Measurements from ENCODE around the gene RIMS1.
"Not testable (repeated sequence)": the region's sequence is repeated elsewhere in the genome, so short reads cannot be mapped to it uniquely, and the experiment has no call there.

Gene RIMS1

DNA sequence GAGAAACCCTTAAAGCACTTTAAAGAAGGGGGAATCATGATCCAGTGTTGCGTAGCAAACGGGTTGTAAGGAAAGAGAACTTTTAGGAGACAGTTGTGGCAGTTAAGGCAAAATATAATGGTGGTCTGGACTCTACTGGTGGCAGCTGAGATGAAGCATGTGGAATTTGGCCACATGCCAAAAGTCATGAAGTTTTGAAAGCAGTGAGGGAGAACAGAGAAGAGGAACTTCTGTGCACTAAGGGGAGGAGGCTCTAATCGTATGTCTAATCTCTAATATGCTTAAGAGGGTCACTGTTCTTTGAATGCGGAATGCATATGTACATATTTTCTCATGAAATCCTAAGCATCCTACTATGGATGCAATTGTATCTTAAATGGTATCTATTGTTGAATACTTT lies 91.5 kb downstream of the RIMS1 start:
- DNase-seq, result no peak

DNA sequence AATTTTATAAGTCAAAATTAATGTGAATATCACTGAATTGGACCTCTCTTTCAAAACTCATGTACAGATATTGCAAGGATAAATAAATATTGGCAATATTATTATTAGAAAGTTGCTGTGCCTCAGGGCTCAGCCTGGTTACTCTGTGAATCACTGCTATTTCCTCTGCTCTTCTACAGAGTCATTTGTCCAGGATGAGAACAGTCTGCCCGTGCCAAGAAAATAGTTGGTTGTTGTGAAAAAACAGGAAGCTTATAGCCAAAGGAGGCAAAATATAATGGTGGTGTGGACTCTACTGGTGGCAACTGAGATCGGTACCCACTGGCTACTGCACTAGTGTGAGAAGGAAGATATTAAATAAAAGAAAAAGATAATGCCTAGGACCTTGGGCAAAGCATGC lies 93.6 kb downstream of the RIMS1 start:
- DNase-seq, result no peak

DNA sequence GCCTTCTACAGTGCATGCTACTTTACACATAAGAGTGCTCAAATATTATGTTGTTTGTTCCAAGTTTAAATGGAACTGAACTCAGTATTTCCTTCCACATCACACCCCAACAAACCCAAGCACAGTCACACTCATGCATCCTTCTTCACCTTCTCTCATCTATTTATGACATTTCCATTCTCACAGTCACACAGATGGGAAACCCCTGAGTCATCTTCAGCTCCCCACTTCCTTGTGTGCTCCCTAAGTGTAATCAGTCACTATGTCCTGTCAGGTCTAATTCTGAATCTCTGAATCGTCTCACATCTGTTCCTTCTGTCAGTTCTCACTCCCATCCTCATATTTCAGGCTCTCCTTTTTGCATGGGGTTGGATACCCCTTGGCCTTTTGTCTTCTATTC lies 96.0 kb downstream of the RIMS1 start:
- no peak for DNase-seq

DNA sequence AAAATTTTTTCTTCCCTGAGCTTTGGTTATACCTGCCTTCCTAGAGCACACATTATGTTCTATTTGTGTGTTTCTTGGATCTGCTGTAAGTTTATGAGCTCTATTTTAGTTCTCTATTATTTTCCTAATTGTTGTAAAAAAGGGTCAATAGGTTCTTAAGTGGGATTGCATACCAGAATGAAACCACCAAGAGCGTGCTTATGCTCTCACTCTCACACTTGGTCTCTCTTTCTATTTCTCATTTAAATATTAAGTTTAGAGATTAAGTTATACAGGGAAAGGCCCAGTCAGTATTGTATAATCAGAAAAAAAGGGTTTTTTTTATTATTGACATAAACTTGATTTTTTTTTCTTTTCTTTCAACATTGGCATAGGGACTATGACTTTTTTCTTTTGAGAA lies 96.8 kb downstream of the RIMS1 start:
- no peak for DNase-seq

DNA sequence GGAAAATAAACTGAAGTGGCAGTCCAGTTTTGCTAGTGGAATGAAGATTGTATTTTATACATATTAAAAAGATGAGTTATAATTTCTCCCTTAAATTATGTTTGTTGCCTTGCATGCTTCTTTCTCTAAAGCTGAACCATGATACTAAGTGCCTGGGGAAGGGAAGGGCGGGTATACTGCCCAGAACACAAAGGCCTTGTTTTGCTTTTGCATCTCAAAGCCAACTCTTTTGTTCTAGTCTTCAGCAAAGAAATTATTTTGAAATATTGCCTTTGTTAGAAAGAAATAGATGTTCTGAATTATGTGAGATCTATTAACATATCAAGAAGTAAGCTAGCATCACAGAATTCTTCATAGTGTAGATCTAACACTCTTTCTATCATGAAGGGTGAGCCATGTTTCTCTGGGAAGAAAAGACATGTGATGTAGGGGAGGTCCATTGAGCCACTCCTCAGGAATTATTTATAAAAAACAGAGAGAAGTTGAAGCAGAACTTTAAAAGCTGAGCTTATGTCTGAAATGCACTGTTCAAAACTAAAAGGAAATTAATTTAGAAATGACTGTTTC lies 108.4 kb downstream of the RIMS1 start:
- DNase-seq, result no peak

DNA sequence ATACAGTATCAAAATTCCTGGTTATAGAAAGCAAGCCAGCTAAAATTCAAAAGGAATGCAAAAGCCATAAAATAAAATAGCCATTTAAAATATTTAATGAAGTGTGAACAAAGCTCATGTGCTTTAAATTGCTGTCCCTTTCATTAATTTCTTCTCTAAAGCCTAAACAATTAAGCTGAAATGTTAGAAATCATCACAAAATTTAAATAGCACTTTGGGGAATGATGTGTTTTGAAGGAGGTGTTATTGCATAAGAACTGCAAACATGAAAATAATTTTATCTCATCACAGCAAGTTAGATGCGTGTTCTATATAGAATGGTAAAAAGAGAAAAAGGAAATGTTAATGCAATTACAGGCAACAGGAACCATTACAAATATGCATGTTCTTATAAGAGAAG lies 111.0 kb downstream of the RIMS1 start:
- DNase-seq, result no peak

DNA sequence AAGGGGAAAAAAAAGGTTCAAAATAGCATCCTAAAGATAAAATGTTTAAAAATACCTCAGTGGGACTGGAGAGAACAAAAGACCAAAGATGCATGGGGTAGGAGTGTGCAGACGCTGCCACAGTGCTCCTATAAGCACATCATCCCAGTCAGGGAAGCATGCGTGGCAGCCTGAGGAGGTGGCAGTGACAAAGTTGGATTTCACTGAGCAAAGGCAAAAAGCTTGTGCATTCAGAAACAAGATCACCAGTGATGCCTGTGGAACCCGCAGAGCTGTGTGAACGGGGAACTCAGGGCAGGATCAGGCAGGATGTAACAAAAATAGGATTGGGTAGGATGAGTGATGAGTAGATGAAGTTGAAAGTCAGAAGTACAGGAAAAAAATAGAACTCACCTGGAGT lies 116.1 kb downstream of the RIMS1 start:
- DNase-seq, result no peak

DNA sequence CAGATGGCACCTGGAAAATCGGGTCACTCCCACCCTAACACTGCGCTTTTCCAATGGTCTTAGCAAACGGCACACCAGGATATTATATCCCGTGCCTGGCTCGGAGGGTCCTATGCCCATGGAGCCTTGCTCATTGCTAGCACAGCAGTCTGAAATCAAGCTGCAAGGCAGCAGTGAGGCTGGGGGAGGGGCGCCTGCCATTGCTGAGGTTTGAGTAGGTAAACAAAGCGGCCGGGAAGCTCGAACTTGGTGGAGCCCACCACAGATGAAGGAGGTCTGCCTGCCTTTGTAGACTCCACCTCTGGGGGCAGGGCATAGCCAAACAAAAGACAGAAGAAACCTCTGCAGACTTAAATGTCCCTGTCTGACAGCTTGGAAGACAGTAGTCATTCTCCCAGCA lies 120.2 kb downstream of the RIMS1 start:
- not testable (repeated sequence) for DNase-seq

DNA sequence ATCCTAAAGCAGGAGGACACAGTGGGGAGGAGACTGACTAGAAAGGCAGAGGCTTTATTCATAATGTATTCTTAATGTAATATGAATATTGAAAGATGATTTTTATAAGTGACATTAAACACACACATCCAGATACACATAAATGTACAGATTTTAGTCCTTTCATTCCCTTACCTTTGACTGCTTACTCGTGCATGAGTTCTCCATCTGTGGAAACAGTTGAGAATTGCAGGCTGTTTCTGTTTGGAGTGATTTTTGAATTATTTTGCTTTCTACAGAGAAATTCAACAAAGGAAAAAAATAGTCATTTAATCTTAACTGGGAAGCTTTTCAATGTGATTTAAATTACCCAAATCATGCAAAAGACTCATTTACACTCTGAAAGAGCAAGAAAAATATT lies 136.5 kb downstream of the RIMS1 start:
- DNase-seq, result no peak

DNA sequence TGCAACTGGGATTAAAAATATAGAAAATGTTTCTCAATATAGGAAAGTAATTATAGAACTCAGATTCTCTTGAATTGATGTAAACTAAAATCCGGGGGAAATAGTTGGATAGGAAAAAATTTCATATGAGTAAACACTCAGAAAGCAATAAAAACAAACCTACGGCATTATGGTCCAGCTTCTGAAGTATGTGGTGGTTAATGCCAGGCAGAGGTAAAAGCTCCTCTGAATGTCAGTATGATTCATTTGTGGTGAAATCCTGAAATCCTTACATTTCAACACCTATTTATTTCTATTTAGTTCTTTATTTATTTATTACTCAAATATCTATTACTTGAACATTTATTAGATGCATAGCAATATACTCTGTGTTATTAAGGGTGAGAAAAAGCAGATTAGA lies 145.1 kb downstream of the RIMS1 start:
- no peak for DNase-seq

DNA sequence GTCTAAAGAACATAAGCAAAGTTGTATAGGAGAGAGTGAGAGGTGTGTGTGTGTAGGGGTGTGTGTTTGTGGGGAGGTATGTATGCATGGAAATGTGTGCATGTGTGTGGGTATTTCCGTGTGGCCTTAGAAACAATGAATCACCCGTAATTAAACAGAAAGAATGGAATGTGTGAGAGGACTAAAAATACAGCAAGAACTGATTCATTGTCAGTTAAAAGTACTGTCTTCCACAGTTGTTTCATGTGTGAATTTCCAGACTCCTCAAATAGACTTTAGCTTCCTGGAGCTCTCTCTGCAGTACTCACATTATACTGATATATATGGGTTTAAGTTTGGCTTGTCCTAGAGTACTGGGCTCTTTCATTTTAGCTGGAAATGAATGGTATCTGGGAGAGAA lies 145.7 kb downstream of the RIMS1 start:
- no peak for DNase-seq

DNA sequence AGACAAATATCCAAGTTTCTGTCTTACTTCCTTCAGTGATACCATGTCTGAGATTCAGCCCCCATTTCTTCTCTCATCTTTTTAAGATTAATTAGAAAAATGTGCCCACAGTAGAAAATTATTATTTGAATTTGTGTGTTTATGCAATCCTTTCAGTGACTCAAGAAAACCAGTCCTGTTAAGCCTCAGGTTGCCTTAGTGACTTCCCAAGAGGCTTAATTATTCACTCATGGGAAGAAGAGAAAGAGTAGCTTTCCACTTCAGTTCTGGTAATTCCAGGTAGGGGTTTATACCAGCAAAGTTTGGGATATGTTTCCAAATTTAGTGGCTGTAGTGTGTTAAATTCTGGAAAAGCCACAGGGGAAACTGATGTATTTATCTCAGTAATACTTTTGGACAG lies 149.1 kb downstream of the RIMS1 start:
- no peak for DNase-seq

DNA sequence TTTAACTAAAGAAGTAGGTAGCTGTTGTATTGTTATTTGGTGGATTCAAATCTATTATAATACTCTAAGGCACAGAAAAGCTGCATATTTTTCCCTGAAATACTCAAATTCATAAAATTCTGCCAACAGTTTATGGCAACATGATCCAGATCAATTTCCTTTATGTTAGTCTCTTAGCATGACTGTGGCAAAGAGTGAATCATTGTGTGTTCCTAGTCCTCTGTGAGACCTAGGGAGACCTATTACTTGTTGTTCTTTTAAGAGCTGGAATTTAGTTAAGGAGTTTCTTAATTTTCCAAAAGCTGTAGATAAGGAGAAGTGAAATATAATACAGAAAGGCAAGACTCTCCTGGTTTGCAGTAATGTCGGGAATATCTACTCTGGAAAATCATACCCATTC lies 149.6 kb downstream of the RIMS1 start:
- DNase-seq, result no peak

DNA sequence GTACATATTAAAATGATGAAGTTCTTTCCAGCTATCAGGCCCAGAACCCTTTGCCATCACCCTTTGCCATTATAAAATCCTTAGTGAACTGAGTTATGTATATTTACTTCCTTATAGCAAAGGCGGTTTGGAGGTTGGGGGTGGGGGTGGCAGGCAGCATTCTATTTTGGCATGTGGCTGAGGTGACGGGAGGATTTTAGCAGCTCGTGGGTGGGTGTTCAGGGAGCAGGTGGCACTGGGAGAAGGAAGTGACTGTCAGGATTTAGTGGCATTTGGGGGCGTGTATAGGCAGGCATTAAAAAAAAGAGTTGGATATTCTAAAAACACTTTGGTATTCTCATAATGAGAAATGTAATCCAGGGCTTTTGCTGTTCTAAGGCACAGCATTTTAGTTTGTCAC lies 150.7 kb downstream of the RIMS1 start:
- DNase-seq, result no peak

DNA sequence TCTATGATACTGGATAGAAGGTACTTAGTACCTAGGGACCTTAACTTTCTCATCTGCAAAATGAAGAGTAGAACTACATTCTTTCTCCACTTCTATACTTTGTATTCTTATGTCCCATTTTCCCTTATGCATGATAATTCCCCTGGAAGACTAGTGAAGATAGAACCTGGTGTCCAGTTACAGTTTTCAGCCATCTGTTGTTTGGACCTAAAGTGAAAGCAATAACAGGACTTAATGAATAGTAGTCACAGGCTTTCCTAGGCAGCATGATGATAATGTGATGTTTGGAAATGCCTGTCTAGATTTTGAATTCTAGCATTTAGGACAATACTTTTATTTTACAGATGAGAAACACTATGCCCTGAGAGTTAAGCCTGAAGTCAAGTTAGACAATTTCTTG lies 153.8 kb downstream of the RIMS1 start:
- DNase-seq, result no peak

DNA sequence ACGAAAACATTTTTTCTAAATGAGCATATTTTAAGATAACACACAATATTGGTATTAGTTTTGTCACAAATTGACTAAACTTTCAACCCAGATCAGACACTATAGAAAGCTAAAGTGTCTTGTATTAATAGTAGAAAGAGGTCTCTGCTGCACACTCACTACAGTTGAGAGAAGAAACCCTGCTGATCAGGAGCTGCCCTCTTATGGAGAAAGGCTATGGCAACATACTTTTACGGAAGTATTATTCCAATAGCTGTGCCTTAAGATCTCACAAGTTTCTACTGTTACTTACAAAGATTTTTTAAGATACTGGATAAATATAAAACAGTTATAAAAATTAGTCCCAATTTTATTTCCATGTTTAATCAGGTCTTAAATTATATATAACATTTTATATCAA lies 155.7 kb downstream of the RIMS1 start:
- DNase-seq, result no peak

DNA sequence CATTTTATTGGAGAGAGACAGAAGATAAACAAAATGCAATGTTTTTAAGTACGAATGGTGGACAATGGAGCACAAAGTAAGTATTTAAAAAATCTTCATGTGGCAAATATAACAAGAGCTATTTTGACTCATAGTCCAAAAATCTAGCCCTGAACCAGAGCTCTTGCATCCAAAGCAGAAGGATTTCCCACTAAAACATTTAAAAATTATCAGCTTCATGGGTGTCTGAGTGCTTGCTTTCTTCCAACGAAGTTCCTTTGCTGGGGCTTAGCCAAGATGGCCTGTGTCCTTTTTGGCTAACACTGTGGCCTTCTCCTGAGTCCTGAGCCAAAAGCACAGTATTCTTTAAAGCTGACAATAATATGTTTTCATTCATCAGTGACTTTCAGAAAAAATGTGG lies 161.7 kb downstream of the RIMS1 start:
- no peak for DNase-seq

DNA sequence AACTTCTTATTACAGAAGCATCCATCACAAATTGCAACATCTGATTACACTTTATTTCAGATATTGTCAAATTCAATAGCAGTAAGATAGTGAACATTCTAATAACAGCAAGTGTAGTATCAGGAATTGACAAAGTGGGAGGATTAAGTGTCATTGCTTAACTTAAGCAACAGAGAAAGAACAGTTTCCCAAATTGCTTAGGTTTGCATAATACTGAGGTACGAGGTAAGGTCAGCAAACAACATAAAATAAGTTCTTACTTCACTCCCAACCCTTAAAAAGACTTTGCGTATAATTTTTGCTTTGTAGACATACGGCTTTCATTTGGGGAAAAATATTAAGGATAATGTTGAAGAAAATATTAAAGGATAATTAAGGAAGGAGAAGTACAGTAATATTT lies 163.0 kb downstream of the RIMS1 start:
- no peak for DNase-seq

DNA sequence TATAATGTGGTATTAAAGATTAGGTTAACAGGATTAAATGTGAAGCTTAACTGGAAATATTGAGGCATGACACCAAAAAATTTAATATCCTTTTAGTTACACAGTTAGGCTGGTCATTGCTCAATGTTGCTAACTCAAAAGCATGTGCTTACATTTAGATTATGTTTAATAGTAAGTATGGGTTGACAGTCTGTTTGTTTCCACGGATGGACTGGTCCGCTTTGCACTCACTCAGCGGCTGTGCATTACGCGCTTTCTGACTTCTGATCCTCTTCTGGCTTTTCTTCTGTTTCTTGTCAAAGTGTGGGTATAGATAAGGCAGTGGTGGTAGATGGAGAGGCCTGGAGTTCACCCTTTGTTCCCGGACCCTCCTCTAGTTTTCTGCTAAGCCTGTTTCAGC lies 174.9 kb downstream of the RIMS1 start:
- DNase-seq, result no peak

DNA sequence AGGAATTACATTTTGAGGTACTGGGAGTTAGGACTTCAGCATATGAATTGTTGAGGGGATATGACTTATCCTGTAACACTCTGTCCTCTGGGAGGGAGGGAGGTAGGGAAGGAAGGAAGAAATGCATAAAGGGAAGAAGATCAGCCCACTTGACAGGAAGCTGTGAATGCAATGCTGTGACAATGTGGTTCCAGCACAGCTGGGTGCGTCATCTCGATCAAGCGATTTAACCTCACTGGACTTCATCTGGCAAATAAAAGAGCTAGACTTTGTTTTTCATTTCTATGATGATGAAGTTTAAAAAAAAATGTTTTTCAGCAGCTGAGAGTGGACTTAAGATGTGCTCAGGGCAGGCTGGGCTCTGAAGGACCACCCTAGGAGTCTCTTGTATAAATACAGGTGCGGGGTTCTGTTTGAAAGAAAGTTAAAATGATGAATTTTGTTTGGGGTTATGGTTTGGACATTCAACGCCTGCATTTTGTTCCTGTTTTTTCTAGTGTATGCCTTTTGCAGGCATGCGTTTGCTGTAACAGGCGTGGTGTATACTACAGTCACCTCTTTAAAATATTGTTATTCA lies 178.1 kb downstream of the RIMS1 start:
- DNase-seq, result no peak

DNA sequence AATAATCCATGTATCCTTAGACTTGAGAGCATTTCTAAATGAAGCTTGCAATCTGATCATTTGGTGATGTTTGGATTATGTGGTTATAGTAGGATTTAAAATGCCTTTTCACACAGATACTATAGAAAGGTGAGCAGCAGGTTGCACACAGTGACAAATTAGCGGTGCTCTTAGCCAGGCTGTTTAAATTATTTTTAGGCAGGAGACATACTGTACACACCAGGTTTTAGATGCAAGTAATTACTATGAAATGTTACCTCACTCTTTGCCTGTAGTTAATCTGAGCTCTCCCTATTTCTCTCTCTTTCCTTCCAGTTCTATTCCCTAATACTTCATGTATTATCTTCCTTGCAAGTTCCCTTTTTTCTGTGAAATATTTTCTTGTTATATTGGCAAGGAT lies 191.7 kb downstream of the RIMS1 start:
- DNase-seq, result no peak

DNA sequence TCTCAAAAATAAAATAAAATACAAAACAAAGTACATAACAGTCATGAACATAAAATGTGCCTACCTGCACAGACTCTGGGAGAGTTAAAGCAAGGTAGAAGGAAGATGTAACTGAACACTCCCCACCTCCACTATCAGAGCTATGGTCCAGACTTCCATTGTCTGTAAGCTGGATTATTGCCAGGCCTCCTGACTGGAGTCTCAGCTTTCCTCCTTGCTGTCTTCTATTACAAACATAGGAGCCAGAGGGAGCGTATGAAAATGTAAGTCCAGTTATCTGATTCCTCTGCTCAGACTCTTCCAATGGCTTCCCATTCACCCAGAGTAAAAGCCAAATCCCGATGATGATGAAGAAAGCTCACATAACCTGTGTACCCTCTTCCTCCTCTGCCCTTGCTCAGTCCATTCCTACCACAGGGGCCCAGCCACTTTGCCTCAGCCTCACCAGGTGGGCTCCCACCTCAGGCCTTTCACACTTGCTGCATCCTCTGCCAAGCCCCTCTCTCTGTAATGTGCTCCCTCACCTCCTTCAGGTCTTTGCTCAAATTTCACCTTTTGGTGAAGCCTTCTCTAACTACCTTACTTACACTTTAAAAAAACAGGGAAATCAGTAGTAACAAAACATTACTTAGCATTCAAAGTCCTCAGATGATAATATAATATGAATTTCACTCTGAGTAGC lies 194.1 kb downstream of the RIMS1 start:
- DNase-seq, result no peak

DNA sequence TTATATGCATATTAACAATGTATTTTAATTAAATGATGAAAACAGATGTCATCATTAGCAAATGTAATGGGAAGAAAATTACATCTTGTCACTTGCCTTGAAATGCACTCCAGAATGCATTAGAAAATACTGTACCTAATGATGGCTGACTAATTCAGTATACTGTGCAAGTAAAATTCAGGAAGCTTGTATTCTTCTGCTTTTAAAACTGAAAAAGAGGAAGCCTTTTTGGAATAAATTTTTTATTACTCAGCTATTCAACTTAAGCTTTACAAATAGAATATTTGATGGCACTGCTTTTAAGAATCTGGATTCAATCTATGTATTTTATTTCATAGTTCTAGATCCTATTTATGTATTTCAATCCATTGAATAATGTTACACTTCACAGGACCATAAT lies 195.5 kb downstream of the RIMS1 start:
- no peak for DNase-seq

DNA sequence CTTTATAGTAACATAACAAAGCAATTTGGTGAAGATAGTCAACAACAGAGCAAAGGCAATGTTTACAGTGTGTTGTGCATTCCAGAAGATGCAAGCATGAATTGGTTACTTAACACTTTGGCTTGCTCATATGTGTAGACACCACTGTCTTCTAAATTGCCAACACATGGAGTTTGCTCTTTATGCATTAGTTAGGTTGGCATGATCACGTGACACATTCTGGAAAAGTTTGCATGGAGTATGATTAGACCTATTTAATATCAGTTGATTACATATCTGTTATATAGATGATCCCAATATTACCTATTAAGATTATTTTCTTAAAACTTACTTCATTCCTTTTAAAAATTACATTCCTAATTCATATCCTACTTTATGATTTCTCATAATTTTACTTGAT lies 197.6 kb downstream of the RIMS1 start:
- DNase-seq, result no peak

All from right kidney (tissue), 1 donor.